Mucosa of descending colon (tissue), 3 donors: ENCODE measurements around the gene TRIM50. TPM values are rescaled to one million over a fixed set of nuclear protein-coding genes. Genes with fewer than 3 reads are reported as not detected.
"Not testable (repeated sequence)": the region's sequence is repeated elsewhere in the genome, so short reads cannot be mapped to it uniquely, and the experiment has no call there.

ENCODE experiments used
- ATAC-seq: fragments of 200-7000 bp; cut with Tn5 transposase; one replicate; pipeline ENCODE4 v1.9.1; 2020; ENCODE audit warnings: mild to moderate bottlenecking, moderate library complexity
- DNase-seq, 3 donors: peaks; one replicate each; pipeline ENCODE4 v3.0.0-alpha.2; 2020
- H3K36me3 ChIP-seq: fragments of 200-600 bp; one replicate; pipeline ENCODE4 v1.8.0; 2021; ENCODE audit warnings: low read depth, mild to moderate bottlenecking
- H3K4me1 ChIP-seq: fragments of 200-600 bp; one replicate; pipeline ENCODE4 v1.8.0; 2021; ENCODE audit warnings: low read depth, mild to moderate bottlenecking
- H3K4me3 ChIP-seq: fragments of 200-600 bp; one replicate; pipeline ENCODE4 v1.8.0; 2021; ENCODE audit warnings: mild to moderate bottlenecking
- H3K9me3 ChIP-seq: fragments of 200-600 bp; one replicate; pipeline ENCODE4 v1.8.0; 2021; ENCODE audit warnings: mild to moderate bottlenecking
- intact Hi-C, 2 donors: fragments of 100-400 bp; cut with DNase I in 1 of 2; cut with micrococcal nuclease in 1 of 2; formaldehyde crosslinking; loops; one replicate each; pipeline versions ENCODE4 v1.11.0 to v1.11.1; 2022; cut with DNase I, micrococcal nuclease
- total RNA-seq, 3 donors: library from RNA; stranded (reverse); fragmentation: NEBNext Ultra II Directional in 2 of 3; extraction: Animal tissue kit (Norgen Biotek cat#: 25700) in 2 of 3; gene quantifications; one replicate each; pipeline versions ENCODE4 v1.2.1 to v1.2.4, GENCODE V29; 2021 to 2023
- TF ChIP-seq, protein P1 (sequence below): fragments of 200-600 bp; IDR thresholded peaks from one replicate; pipeline ENCODE4 v1.8.0; 2022; ENCODE audit warnings: antibody characterized with exemption, mild to moderate bottlenecking
- donor health status: DM: no; HTN: no; CAD: no; lungs with moderate emphysema.
- donor health status: DM: no; HTN: no; CAD: no.
- donor health status: DM: no; HTN: yes; CAD: no.

The TRIM50 gene
- total RNA-seq, 3 donors from 2014 or later: 0.35 TPM; not detected in 2

DNA sequence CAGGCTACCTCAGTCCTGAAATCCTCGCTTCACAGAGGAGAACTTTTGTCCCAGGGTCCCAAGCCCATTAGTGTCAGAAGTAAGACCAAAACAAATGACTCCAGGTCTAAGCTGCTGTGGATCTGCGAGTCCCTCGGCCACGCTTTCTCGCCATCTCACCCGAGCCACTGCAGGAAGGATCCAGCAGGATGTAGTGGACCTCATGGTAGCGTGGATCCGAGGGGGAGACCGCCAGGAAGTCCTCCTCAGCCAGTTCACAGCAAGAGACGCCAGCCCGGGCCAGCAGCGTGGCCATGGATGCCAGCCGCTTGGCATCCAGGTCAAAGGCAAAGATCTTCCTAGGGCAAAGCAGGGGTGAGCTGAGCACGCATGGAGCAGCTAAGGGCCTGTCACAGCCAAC is 23.8 kb downstream of the TRIM50 start:
- H3K9me3 ChIP-seq: no peaks in the 10 kb centered on the region
- TF ChIP-seq, protein P1, sequence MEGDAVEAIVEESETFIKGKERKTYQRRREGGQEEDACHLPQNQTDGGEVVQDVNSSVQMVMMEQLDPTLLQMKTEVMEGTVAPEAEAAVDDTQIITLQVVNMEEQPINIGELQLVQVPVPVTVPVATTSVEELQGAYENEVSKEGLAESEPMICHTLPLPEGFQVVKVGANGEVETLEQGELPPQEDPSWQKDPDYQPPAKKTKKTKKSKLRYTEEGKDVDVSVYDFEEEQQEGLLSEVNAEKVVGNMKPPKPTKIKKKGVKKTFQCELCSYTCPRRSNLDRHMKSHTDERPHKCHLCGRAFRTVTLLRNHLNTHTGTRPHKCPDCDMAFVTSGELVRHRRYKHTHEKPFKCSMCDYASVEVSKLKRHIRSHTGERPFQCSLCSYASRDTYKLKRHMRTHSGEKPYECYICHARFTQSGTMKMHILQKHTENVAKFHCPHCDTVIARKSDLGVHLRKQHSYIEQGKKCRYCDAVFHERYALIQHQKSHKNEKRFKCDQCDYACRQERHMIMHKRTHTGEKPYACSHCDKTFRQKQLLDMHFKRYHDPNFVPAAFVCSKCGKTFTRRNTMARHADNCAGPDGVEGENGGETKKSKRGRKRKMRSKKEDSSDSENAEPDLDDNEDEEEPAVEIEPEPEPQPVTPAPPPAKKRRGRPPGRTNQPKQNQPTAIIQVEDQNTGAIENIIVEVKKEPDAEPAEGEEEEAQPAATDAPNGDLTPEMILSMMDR: no peak
- H3K36me3 ChIP-seq: peaks cover 4% of the 10 kb centered on the region
- intact Hi-C loops: no loop called here
- peaks cover 9% of the 10 kb centered on the region for H3K4me1 ChIP-seq
- DNase-seq (no peak), ATAC-seq (no peak)
- H3K4me3 ChIP-seq: no peak overlapping the region

DNA sequence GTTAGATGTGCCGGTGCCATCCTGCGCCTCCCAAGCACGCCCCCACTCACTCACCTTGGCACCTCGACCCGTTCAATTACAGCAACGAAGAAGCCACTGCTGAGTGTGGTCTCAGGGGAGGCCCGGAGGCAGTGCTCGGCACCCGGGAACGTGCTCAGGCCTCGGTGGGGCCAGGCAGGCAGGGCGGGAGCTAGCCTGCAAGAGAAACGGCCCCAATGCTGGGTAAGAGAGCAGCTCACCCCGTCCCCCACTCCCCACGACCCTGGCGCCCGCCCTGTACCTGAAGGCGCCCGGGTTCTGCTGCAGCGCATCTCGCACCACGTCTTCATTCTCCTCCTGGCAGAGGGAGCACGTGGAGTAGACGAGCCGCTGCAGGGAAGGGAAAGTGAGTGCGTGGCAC is 24.3 kb downstream of the TRIM50 start:
- TF ChIP-seq, protein P1: no peak
- Histone ChIP-seq H3K4me3 (no peak overlapping the region), H3K36me3 (peaks cover 4% of the 10 kb centered on the region), H3K9me3 (no peaks in the 10 kb centered on the region), H3K4me1 (peaks cover 9% of the 10 kb centered on the region)
- intact Hi-C loops: no loop called here
- no peak for DNase-seq
- ATAC-seq: no peak

DNA sequence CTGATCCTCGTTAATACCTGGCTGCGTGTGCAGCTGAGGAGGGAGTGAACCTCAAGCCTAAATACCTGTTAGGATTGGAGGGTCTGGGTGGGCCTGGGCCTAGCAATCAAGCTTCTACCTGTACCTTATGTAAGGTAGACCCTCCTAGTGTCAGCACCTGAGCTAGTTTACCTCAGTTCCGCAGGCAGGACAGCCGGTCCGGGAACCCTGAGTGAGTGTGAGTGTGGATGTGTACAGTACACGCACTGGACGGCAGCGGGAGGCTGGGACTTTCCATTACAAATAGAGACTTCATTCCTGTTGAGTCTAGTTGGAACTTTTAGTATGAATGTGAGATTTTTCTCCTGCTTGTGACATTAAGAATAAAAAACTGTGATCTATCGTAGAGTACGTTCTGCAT is 25.0 kb downstream of the TRIM50 start:
- H3K4me3 ChIP-seq, intact Hi-C loops, H3K36me3 ChIP-seq, ATAC-seq, DNase-seq, H3K4me1 ChIP-seq, H3K9me3 ChIP-seq: not testable (repeated sequence)

DNA sequence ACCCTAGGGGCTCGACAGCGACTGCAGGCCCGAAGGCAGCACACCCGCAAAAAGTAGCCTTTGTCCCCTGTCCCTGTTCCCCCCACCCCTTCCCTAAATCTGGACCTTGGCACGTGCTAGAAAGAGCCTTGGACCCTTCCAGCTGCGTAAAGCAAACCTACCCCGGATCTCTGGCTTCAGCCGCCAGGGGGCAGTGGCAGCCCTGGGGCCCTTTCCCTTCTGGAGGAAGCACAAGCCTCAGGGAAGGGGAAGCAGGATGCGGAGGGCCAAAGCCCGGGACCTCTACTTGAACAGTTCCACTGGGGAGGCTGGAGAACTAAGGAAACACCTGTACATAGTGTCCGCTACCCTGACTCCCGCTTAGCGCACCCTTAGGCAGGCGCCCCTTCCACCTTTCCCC is 26.8 kb downstream of the TRIM50 start:
- intact Hi-C loops, H3K4me3 ChIP-seq, H3K36me3 ChIP-seq, H3K9me3 ChIP-seq, DNase-seq, H3K4me1 ChIP-seq: not testable (repeated sequence)
- peak; percentile 74 for ATAC-seq

DNA sequence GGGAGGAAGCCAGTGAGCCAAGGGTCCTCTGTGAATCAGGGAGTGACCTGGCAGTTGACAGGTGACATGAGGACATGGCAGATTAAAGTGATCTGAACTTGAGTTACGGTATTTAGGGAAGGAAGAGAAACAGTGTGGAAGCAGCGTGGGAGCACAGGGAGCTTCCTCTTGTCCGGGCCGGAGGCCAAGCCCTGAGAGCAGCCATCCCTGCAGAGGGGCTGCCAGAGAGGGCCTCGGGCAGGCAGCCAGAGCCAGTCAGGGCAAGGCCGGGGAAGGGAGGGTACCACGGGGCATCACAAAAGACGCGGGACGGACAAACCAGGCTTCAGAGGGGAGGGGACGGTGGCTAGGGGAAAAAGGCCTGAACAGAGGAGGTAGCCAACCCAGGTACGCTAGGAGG is 28.1 kb downstream of the TRIM50 start:
- H3K36me3 ChIP-seq, DNase-seq, H3K4me1 ChIP-seq, ATAC-seq, intact Hi-C loops, H3K4me3 ChIP-seq, H3K9me3 ChIP-seq: not testable (repeated sequence)

DNA sequence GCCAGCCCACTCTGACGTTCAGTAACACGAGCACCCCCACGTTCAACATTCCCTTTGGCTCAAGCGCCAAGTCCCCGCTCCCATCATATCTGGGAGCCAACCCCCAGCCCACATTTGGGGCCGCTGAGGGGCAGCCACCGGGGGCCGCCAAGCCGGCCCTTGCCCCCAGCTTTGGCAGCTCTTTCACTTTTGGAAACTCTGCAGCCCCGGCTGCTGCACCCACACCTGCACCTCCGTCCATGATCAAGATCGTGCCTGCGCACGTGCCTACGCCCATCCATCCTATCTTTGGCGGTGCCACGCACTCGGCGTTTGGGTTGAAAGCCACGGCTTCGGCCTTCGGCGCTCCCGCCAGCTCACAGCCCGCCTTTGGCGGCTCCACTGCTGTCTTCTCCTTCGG is 30.2 kb downstream of the TRIM50 start:
- H3K4me3 ChIP-seq, ATAC-seq, H3K4me1 ChIP-seq, intact Hi-C loops, H3K9me3 ChIP-seq, DNase-seq, H3K36me3 ChIP-seq: not testable (repeated sequence)

DNA sequence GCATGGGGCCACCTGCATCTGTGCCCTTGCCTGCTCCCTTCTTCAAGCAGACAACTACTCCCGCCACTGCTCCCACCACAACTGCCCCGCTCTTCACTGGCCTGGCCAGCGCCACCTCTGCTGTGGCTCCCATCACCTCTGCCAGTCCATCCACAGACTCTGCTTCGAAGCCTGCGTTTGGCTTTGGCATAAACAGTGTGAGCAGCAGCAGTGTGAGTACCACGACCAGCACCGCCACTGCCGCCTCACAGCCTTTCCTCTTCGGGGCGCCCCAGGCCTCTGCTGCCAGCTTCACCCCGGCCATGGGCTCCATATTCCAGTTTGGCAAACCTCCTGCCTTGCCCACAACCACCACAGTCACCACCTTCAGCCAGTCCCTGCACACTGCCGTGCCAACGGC is 30.6 kb downstream of the TRIM50 start:
- DNase-seq, H3K36me3 ChIP-seq, ATAC-seq, H3K4me1 ChIP-seq, H3K4me3 ChIP-seq, intact Hi-C loops, H3K9me3 ChIP-seq: not testable (repeated sequence)

DNA sequence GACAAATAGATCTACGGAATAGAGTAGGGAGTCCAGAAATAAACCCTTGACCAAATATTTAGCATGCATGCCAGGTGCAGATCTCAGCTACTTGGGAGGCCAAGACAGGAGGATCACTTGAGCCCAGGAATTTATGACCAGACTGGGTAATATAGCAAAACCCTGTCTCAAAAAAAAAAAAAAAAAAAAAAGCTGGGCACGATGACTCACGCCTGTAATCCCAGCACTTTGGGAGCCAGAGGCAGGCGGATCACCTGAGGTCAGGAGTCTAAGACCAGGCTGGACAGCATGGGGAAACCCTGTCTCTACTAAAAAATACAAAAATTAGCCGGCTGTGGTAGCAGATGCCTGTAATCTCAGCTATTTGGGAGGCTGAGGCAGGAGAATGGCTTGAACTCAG is 50.7 kb downstream of the TRIM50 start:
- H3K36me3 ChIP-seq, intact Hi-C loops, H3K4me3 ChIP-seq, H3K4me1 ChIP-seq, DNase-seq, H3K9me3 ChIP-seq: not testable (repeated sequence)
- ATAC-seq: peak; percentile 20

DNA sequence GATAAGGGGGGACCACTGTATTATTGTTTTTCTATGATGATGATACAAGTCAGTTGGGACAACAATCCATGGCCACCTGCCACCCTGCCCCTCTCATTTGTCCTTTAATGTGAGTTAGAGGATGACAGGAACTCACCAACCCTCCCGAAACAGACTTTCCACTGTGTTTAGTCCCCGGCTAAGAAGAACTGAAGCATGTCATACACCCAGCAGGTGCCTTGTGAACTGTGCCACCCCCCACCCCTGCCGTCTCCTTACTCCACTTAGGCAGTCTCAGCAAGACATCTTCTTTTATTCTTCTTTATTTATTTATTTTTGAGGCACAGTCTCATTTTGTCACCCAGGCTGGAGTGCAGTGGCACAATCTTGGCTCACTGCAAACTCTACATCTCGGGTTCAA is 60.1 kb downstream of the TRIM50 start:
- H3K36me3 ChIP-seq, ATAC-seq, intact Hi-C loops, H3K9me3 ChIP-seq, H3K4me1 ChIP-seq, DNase-seq, H3K4me3 ChIP-seq: not testable (repeated sequence)

DNA sequence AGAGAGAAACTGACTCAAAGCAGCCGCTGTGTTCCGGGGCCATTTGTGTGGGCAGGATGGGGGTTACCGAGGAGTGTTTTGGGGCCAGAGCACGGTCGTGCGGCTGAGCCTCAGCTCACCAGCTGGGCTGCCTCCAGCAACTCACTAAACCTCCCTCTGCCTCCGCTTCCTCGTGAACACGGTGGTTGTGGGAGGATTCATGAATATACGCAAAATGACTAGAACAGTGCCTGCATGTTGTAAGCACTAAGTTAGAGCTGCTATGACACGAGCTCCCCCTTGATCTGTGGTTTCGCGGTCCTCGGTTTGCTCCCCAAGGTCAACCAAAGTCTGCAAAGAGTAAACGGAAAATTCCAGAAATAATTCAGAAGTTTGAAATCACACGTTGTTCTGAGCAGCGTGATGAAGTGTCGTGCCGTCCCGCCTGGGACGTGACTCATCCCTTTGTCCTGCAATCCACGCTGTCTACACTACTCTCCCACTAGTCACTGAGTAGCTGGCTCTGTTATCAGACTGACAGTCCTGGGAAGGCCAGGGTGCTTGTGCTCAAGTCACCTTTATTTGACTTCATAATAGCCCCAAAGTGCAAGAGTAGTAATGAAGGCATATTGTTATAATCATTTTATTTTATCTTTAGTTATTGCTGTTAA is 61.0 kb downstream of the TRIM50 start:
- H3K9me3 ChIP-seq, DNase-seq, H3K4me3 ChIP-seq, H3K4me1 ChIP-seq, intact Hi-C loops, H3K36me3 ChIP-seq: not testable (repeated sequence)
- peak; percentile 23 for ATAC-seq
